ENCODE measurements around the gene SOX6. TPM values are rescaled to one million over a fixed set of nuclear protein-coding genes. Genes with fewer than 3 reads are reported as not detected.
"Not testable (repeated sequence)": the region's sequence is repeated elsewhere in the genome, so short reads cannot be mapped to it uniquely, and the experiment has no call there.

SOX6 gene
- total RNA-seq, 1 donor from 2014 or later = 19.6 TPM

DNA sequence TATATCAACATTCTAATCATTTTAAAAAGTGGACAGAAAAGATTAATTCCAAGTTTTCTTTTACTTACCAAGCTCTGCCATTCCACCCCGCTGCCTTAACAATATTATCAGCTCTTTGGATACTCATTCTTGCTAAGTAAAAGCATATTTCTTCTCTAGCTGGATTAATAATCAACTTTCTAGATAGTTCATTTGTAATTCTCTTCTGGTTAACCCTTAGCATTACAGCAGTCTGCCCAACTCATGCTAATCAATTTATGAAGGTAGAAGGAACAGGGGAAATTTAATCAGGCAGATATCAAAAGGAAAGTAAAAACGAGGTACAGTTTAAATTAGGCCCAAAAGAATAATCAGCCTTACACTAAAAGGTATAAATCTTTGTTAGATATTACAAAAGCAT lies 41.0 kb upstream of the SOX6 start:
- H3K27me3 Mint-ChIP-seq (ENCODE audit: low read depth) = no peaks in the 10 kb centered on the region
- H3K36me3 Mint-ChIP-seq (ENCODE audit: low read depth) = no peaks in the 10 kb centered on the region
- H3K4me3 Mint-ChIP-seq = no peak overlapping the region
- H3K27ac Mint-ChIP-seq (ENCODE audit: unreplicated experiment) = no peak overlapping the region
- H3K9me3 Mint-ChIP-seq = peaks cover 2% of the 10 kb centered on the region
- peaks cover 34% of the 10 kb centered on the region for H3K4me1 Mint-ChIP-seq
- no peak for DNase-seq (ENCODE audit: low read depth, low spot score)
- no peak for TF ChIP-seq CTCF (conservative IDR thresholded peaks at IDR 0.05)

- Mint-ChIP-seq H3K27me3 (ENCODE audit: low read depth) (no peaks in the 10 kb centered on the region), H3K36me3 (ENCODE audit: low read depth) (no peaks in the 10 kb centered on the region), H3K9me3 (peaks cover 2% of the 10 kb centered on the region), H3K4me3 (no peak overlapping the region), H3K4me1 (peaks cover 21% of the 10 kb centered on the region), H3K27ac (ENCODE audit: unreplicated experiment) (no peak overlapping the region)
- DNase-seq (ENCODE audit: low read depth, low spot score) = no peak
- no peak for TF ChIP-seq CTCF (conservative IDR thresholded peaks at IDR 0.05)
Observed at GRCh38 chr11:16395601-16396000, 39.3 kb upstream of the SOX6 start.

DNA sequence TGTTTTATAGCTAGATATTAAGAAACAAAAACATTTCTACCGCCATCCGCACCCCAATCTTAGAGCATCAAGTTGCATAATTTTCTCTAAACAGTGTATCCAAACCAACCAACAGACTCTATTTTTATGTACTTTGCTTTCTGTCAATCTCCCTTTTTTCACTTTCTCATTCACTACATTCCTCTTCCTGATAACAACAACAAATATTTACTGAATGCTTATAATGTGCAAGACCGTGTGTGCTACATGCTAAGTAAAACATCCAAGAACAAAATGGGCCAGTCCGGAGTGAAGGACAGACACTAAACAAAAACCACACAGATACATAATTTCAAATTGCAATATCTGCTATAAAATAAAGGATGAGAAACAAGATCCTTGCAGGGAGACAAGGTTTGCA lies 38.6 kb upstream of the SOX6 start:
- no peak for TF ChIP-seq CTCF (conservative IDR thresholded peaks at IDR 0.05)
- Mint-ChIP-seq H3K27me3 (ENCODE audit: low read depth) (no peaks in the 10 kb centered on the region), H3K27ac (ENCODE audit: unreplicated experiment) (no peak overlapping the region), H3K4me1 (peaks cover 21% of the 10 kb centered on the region), H3K4me3 (no peak overlapping the region), H3K36me3 (ENCODE audit: low read depth) (no peaks in the 10 kb centered on the region), H3K9me3 (peaks cover 2% of the 10 kb centered on the region)
- no peak for DNase-seq (ENCODE audit: low read depth, low spot score)

DNA sequence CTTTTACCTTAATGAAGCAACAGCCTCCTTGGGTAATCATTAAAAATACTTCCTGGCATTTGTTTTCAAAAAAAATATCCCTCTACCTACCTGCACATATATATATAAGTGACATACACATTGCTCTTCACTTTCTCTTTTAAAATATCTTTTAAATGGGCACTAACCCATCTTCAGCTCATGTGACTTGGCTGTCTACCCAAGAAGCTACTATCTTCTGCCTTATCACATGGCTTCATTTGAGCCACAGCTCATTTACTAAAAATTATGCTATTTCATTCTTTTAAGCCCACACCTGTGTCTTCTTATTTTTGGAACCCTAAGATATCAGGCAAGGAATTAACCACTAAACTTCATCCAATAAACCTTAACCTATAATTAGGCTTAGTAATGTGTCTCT lies 37.0 kb upstream of the SOX6 start:
- no peak for TF ChIP-seq CTCF (conservative IDR thresholded peaks at IDR 0.05)
- H3K4me3 Mint-ChIP-seq = no peak overlapping the region
- DNase-seq (ENCODE audit: low read depth, low spot score) = no peak
- no peak overlapping the region for H3K27ac Mint-ChIP-seq (ENCODE audit: unreplicated experiment)
- H3K4me1 Mint-ChIP-seq = peaks cover 21% of the 10 kb centered on the region
- peaks cover 2% of the 10 kb centered on the region for H3K9me3 Mint-ChIP-seq
- no peaks in the 10 kb centered on the region for H3K27me3 Mint-ChIP-seq (ENCODE audit: low read depth)
- no peaks in the 10 kb centered on the region for H3K36me3 Mint-ChIP-seq (ENCODE audit: low read depth)

DNA sequence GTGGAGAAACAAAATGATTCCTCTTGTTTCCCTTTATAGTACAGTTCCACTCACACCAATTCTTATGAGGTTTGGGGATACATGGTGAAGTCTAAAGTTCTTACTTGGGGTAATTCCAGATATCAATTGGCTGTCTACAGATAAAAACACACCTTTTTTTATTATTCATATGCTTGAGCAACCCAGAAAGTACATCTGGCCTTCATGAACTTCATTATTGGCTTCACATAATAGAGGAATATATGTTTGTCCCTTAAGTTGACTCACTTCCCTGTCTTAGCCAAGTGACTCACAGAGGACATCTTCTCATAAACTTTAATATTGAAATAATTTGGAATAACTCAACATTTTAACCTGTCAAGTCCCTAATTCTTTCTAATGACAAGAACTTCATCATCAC lies 36.3 kb upstream of the SOX6 start:
- H3K27me3 Mint-ChIP-seq (ENCODE audit: low read depth) = no peaks in the 10 kb centered on the region
- H3K4me1 Mint-ChIP-seq = peaks cover 16% of the 10 kb centered on the region
- no peak overlapping the region for H3K4me3 Mint-ChIP-seq
- no peaks in the 10 kb centered on the region for H3K9me3 Mint-ChIP-seq
- H3K36me3 Mint-ChIP-seq (ENCODE audit: low read depth) = no peaks in the 10 kb centered on the region
- no peak overlapping the region for H3K27ac Mint-ChIP-seq (ENCODE audit: unreplicated experiment)
- no peak for TF ChIP-seq CTCF (conservative IDR thresholded peaks at IDR 0.05)
- DNase-seq (ENCODE audit: low read depth, low spot score) = no peak

DNA sequence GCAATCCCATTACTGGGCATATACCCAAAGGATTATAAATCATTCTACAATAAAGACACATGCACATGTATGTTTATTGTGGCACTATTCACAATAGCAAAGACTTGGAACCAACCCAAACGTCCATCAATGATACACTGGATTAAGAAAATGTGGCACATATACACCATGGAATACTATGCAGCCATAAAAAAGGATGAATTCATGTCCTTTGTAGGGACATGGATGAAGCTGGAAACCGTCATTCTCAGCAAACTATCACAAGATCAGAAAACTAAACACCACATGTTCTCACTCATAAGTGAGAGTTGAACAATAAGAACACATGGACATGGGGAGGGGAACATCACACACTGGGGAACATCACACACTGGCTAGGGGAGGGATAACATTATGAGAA lies 34.5 kb upstream of the SOX6 start:
- H3K9me3 Mint-ChIP-seq; H3K4me3 Mint-ChIP-seq; H3K36me3 Mint-ChIP-seq (ENCODE audit: low read depth); DNase-seq (ENCODE audit: low read depth, low spot score); H3K27me3 Mint-ChIP-seq (ENCODE audit: low read depth); H3K27ac Mint-ChIP-seq (ENCODE audit: unreplicated experiment): not testable (repeated sequence)
- H3K4me1 Mint-ChIP-seq = peaks cover 15% of the 10 kb centered on the region

Data from neural crest cell (in vitro differentiated cells).